Esophagus squamous epithelium (tissue), 5 donors: ENCODE data around the gene ASAP2. TPM values are rescaled to one million over a fixed set of nuclear protein-coding genes. Genes with fewer than 3 reads are reported as not detected.

Source experiments
- DNase-seq: peaks from one replicate; lab custom pipeline; 2025; lab: John Stamatoyannopoulos, UW
- H3K27ac ChIP-seq, 4 donors: fragments of 200-600 bp; sonication (generic); one replicate each; pipeline ENCODE4 v1.5.1; 2016 to 2019; ENCODE audit warnings: mild to moderate bottlenecking in 1 of 4
- H3K27me3 ChIP-seq, 4 donors: fragments of 200-600 bp; sonication (generic); 1 replicate in 3 of 4; 2 replicates in 1 of 4; pipeline versions ENCODE4 v1.5.1 to v1.6.0; 2017 to 2021; ENCODE audit warnings: antibody characterized with exemption in 1 of 4
- H3K36me3 ChIP-seq, 3 donors: fragments of 200-600 bp; sonication (generic); one replicate each; pipeline ENCODE4 v1.5.1; 2016 to 2019
- H3K4me1 ChIP-seq, 3 donors: fragments of 200-600 bp; sonication (generic); one replicate each; pipeline ENCODE4 v1.5.1; 2017 to 2019
- H3K4me3 ChIP-seq, 4 donors: fragments of 200-600 bp; sonication (generic); 1 replicate in 3 of 4; 2 replicates in 1 of 4; pipeline ENCODE4 v1.5.1; 2016 to 2019; ENCODE audit warnings: mild to moderate bottlenecking in 2 of 4, moderate library complexity in 1 of 4
- H3K9me3 ChIP-seq, 3 donors: fragments of 200-600 bp; sonication (generic); one replicate each; pipeline ENCODE4 v1.5.1; 2016 to 2019
- CTCF ChIP-seq, 6 experiments: fragments of 450-650 bp in 4 of 6; fragments of 200-600 bp in 2 of 6; sonication (generic) in 2 of 6; IDR thresholded peaks; one replicate each; pipeline ENCODE4 v1.5.1; 2016 to 2019; ENCODE audit warnings: antibody characterized with exemption in 6 of 6, mild to moderate bottlenecking in 4 of 6, moderate library complexity in 4 of 6
- POLR2A ChIP-seq, 4 donors: fragments of 450-650 bp; IDR thresholded peaks; one replicate each; pipeline ENCODE4 v1.6.1; 2017; ENCODE audit warnings: antibody characterized with exemption in 4 of 4, mild to moderate bottlenecking in 4 of 4, moderate library complexity in 3 of 4
- WGBS, 2 donors: methylation state at CpG; one replicate each; pipeline ENCODE4 v1.1.5; 2018; 5-methylcytosine and 5-hydroxymethylcytosine counted together
- intact Hi-C: fragments of 100-400 bp; cut with DNase I; formaldehyde crosslinking; loops from one replicate; pipeline ENCODE4 v1.15.0; 2022
- total RNA-seq, 4 donors: library from RNA; depleted of rRNA; stranded (reverse); fragments of >200 nt; gene quantifications; one replicate each; pipeline ENCODE4 v1.1.0, GENCODE V29; 2016
- donor health status: DM: yes; HTN: yes; CAD: no.

ASAP2 gene
- total RNA-seq, 4 donors from 2014 or later = 3.3 to 15.3 (median 6.9) TPM

- intact Hi-C loops = loop anchor here (10.0 kb wide), 1 partner anchor 129 kb away; no protein-coding TSS in a partner anchor
- peaks cover 7 to 43% (median 13%) of the 10 kb centered on the region in 3 donors for H3K4me1 ChIP-seq
- peak overlapping the region in 1 of 4 donors; percentile 78 for H3K4me3 ChIP-seq
- peaks cover 0 to 9% (median 0%) of the 10 kb centered on the region in 4 donors for H3K27me3 ChIP-seq
- H3K9me3 ChIP-seq = no peaks in the 10 kb centered on the region
- no peak for TF ChIP-seq CTCF (IDR thresholded peaks at IDR 0.05)
- no peak for TF ChIP-seq POLR2A (IDR thresholded peaks at IDR 0.05)
- H3K27ac ChIP-seq = peak overlapping the region; percentile 77 to 96 (median 88)
- WGBS, 2 donors = 60 to 61% methylated on average over 6 of the region's 6 CpGs
- DNase-seq = no peak
- no peaks in the 10 kb centered on the region for H3K36me3 ChIP-seq
These were observed 1.1 kb upstream of the ASAP2 start for GRCh38 chr2:9205486-9205885.

GRCh38 chr2:9206991-9207640, 504 bp downstream of the ASAP2 start:
- Histone ChIP-seq H3K27ac (peak overlapping the region; percentile 83 to 96 (median 88)), H3K9me3 (no peaks in the 10 kb centered on the region), H3K36me3 (no peaks in the 10 kb centered on the region), H3K27me3 (peaks cover 0 to 9% (median 0%) of the 10 kb centered on the region in 4 donors), H3K4me3 (peak overlapping the region; percentile 56 to 81 (median 68)), H3K4me1 (peaks cover 7 to 54% (median 19%) of the 10 kb centered on the region in 3 donors)
- DNase-seq = no peak
- WGBS, 2 donors = 3% methylated on average over 6 of the region's 84 CpGs; no CpG with 5 or more reads in 1 of the 2 donors
- intact Hi-C loops = loop anchor here (10.0 kb wide), 1 partner anchor 128 kb away; no protein-coding TSS in a partner anchor
- no peak for TF ChIP-seq CTCF (IDR thresholded peaks at IDR 0.05)
- no peak for TF ChIP-seq POLR2A (IDR thresholded peaks at IDR 0.05)

- Histone ChIP-seq H3K36me3 (no peaks in the 10 kb centered on the region), H3K27ac (peak overlapping the region; percentile 83 to 96 (median 88)), H3K4me1 (peaks cover 7 to 61% (median 24%) of the 10 kb centered on the region in 3 donors), H3K9me3 (no peaks in the 10 kb centered on the region), H3K4me3 (peak overlapping the region; percentile 56 to 81 (median 68)), H3K27me3 (peaks cover 0 to 9% (median 0%) of the 10 kb centered on the region in 4 donors)
- TF ChIP-seq CTCF (IDR thresholded peaks at IDR 0.05) (no peak), POLR2A (IDR thresholded peaks at IDR 0.05) (no peak)
- 2 to 6% methylated on average over 8 to 9 of the region's 34 CpGs for WGBS, 2 donors
- intact Hi-C loops = loop anchor here (10.0 kb wide), 1 partner anchor 127 kb away; no protein-coding TSS in a partner anchor
- DNase-seq = no peak
These were observed 1.2 kb downstream of the ASAP2 start for GRCh38 chr2:9207641-9208311.

GRCh38 chr2:9208875-9209274, 2.3 kb downstream of the ASAP2 start:
- Histone ChIP-seq H3K4me3 (peak overlapping the region in 2 of 4 donors; percentile 78 to 81), H3K9me3 (no peaks in the 10 kb centered on the region), H3K27ac (peak overlapping the region in 1 of 4 donors; percentile 40), H3K4me1 (peaks cover 12 to 72% (median 30%) of the 10 kb centered on the region in 3 donors), H3K36me3 (no peaks in the 10 kb centered on the region), H3K27me3 (peaks cover 0 to 9% (median 0%) of the 10 kb centered on the region in 4 donors)
- DNase-seq = no peak
- 50% methylated on average over 1 of the region's 1 CpG for WGBS, 2 donors
- TF ChIP-seq CTCF (IDR thresholded peaks at IDR 0.05) = no peak
- TF ChIP-seq POLR2A (IDR thresholded peaks at IDR 0.05) = no peak
- intact Hi-C loops = loop anchor here (10.0 kb wide), 1 partner anchor 126 kb away; no protein-coding TSS in a partner anchor
